Trophoblast cell (in vitro differentiated cells and primary cell): ENCODE results near the gene HSD17B8.

Source experiments
- DNase-seq, 2 donors: peaks; one replicate each; pipeline ENCODE4 v3.0.0-alpha.2; 2016
- H2AFZ ChIP-seq: 2 replicates; pipeline ENCODE4 v1.6.1; 2013; ENCODE audit warnings: low read length, moderate library complexity, mild to moderate bottlenecking; ENCODE audit not compliant: insufficient read depth, poor library complexity
- H2AK5ac ChIP-seq: 2 replicates; pipeline ENCODE4 v1.6.1; 2013; ENCODE audit warnings: mild to moderate bottlenecking, low read length
- H2BK120ac ChIP-seq: 2 replicates; pipeline ENCODE4 v1.6.1; 2013; ENCODE audit warnings: low read length, mild to moderate bottlenecking, moderate library complexity; ENCODE audit not compliant: insufficient read depth, poor library complexity
- H2BK12ac ChIP-seq: 2 replicates; pipeline ENCODE4 v1.6.1; 2013; ENCODE audit warnings: mild to moderate bottlenecking, low read length, moderate library complexity
- H2BK5ac ChIP-seq: 2 replicates; pipeline ENCODE4 v1.6.1; 2013; ENCODE audit warnings: low read length, low read depth, moderate library complexity, mild to moderate bottlenecking; ENCODE audit not compliant: poor library complexity
- H3K14ac ChIP-seq: 2 replicates; pipeline ENCODE4 v1.6.1; 2013; ENCODE audit warnings: mild to moderate bottlenecking, low read length
- H3K18ac ChIP-seq: 2 replicates; pipeline ENCODE4 v1.6.1; 2013; ENCODE audit warnings: mild to moderate bottlenecking, low read length
- H3K23ac ChIP-seq: 2 replicates; pipeline ENCODE4 v1.6.1; 2013; ENCODE audit warnings: low read length
- H3K27ac ChIP-seq: 2 replicates; pipeline ENCODE4 v1.5.1; 2013; ENCODE audit warnings: low read depth, mild to moderate bottlenecking, inconsistent platforms, low read length, moderate library complexity
- H3K27me3 ChIP-seq: 2 replicates; pipeline ENCODE4 v1.6.1; 2013; ENCODE audit warnings: inconsistent platforms, mild to moderate bottlenecking, low read length, moderate library complexity; ENCODE audit not compliant: insufficient read depth
- H3K36me3 ChIP-seq, 2 experiments: 1 replicate in 1 of 2; 2 replicates in 1 of 2; pipeline ENCODE4 v1.6.1; 2013; ENCODE audit warnings: low read length in 2 of 2, mild to moderate bottlenecking in 2 of 2, moderate library complexity in 1 of 2; ENCODE audit not compliant: insufficient read depth in 2 of 2, control insufficient read depth in 1 of 2
- H3K4ac ChIP-seq: 2 replicates; pipeline ENCODE4 v1.6.1; 2013; ENCODE audit warnings: low read depth, mild to moderate bottlenecking, low read length, moderate library complexity
- H3K4me1 ChIP-seq, 2 experiments: 1 replicate in 1 of 2; 2 replicates in 1 of 2; pipeline ENCODE4 v1.6.1; 2013; ENCODE audit warnings: low read length in 2 of 2, mild to moderate bottlenecking in 2 of 2, moderate library complexity in 1 of 2; ENCODE audit not compliant: insufficient read depth in 2 of 2, control insufficient read depth in 1 of 2
- H3K4me2 ChIP-seq: 2 replicates; pipeline ENCODE4 v1.6.1; 2013; ENCODE audit warnings: inconsistent platforms, mild to moderate bottlenecking, low read length, moderate library complexity
- H3K4me3 ChIP-seq: 2 replicates; pipeline ENCODE4 v1.5.1; 2013; ENCODE audit warnings: mild to moderate bottlenecking, low read depth, low read length, inconsistent platforms
- H3K79me1 ChIP-seq: one replicate; pipeline ENCODE4 v1.6.1; 2013; ENCODE audit warnings: low read length
- H3K79me2 ChIP-seq: 2 replicates; pipeline ENCODE4 v1.6.1; 2013; ENCODE audit warnings: low read length, mild to moderate bottlenecking; ENCODE audit not compliant: control insufficient read depth, insufficient read depth, poor library complexity
- H3K9ac ChIP-seq: 2 replicates; pipeline ENCODE4 v1.6.1; 2013; ENCODE audit warnings: mild to moderate bottlenecking, low read length
- H3K9me3 ChIP-seq: 2 replicates; pipeline ENCODE4 v1.6.1; 2013; ENCODE audit warnings: low read depth, mild to moderate bottlenecking, control low read depth, inconsistent platforms, low read length; ENCODE audit not compliant: insufficient read depth
- H4K12ac ChIP-seq: 2 replicates; pipeline ENCODE4 v1.6.1; 2013; ENCODE audit warnings: low read depth, mild to moderate bottlenecking, low read length, moderate library complexity
- H4K8ac ChIP-seq: 2 replicates; pipeline ENCODE4 v1.6.1; 2013; ENCODE audit warnings: low read depth, mild to moderate bottlenecking, low read length, moderate library complexity
- H4K91ac ChIP-seq: one replicate; pipeline ENCODE4 v1.6.1; 2013; ENCODE audit warnings: low read depth, mild to moderate bottlenecking, low read length, moderate library complexity
- WGBS: extraction: QIAGEN DNeasy Blood & Tissue Kit; methylation state at CpG from one replicate; pipeline ENCODE4 v1.1.7; 2013; ENCODE audit warnings: missing lambda C conversion rate; ENCODE audit not compliant: insufficient read length, insufficient coverage; ENCODE audit errors: extremely low coverage; 5-methylcytosine and 5-hydroxymethylcytosine counted together

Gene HSD17B8

DNA sequence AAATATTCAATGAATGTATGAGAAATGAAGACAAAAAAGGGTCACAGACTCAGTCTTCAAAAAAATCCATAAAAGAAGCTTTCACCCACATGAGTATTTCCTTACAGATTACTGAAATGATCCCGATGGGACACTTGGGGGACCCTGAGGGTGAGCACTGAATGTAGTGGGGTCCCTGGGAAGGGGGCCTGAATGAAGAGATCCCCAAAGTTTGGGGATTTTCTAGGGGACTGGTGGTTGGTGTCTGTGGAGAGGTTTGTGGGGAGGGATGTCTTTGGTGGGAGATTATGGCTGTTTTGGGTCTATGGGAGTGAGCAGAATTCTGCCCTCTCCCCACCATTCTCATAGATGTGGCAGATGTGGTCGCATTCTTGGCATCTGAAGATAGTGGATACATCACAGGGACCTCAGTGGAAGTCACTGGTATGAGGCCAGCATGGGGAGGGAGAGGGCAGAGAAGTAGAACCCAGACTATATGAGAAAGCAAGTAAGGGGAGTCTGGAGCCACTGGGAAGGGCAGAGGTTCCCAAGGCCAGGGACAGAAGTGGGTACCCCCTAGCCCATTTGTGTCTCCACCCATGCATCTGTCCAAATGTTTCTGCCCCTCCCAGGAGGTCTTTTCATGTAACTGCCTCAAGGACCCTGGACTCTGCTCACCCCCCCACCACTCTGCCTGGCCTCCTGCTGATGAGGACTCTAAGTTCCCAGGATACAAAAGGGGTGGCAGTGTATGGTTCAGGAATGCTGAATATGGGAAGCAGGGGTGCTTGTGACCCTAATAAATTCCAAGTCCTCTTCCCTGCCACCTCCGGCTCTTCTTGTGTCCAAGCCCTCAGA, 1.8 kb downstream of the HSD17B8 start:
- no CpG with 5 or more reads among the region's 3 CpGs for WGBS
- Histone ChIP-seq H3K4me2 (no peak overlapping the region), H3K9ac (no peak overlapping the region), H2BK120ac (no peak overlapping the region), H3K4me3 (no peak overlapping the region), H4K91ac (no peak overlapping the region), H3K27me3 (no peaks in the 10 kb centered on the region), H2BK5ac (no peak overlapping the region), H3K27ac (no peak overlapping the region), H3K23ac (no peak overlapping the region), H3K79me1 (peaks cover 17% of the 10 kb centered on the region), H3K4ac (no peak overlapping the region), H3K4me1 (peaks cover 20 to 36% of the 10 kb centered on the region in 2 experiments), H2AFZ (no peak overlapping the region), H3K9me3 (peaks cover 5% of the 10 kb centered on the region), H4K8ac (no peak overlapping the region), H3K79me2 (peaks cover 17% of the 10 kb centered on the region), H2BK12ac (no peak overlapping the region), H4K12ac (no peak overlapping the region), H3K36me3 (peaks cover 29 to 37% of the 10 kb centered on the region in 2 experiments), H3K18ac (no peak overlapping the region), H2AK5ac (no peak overlapping the region), H3K14ac (no peak overlapping the region)
- no peak for DNase-seq

DNA sequence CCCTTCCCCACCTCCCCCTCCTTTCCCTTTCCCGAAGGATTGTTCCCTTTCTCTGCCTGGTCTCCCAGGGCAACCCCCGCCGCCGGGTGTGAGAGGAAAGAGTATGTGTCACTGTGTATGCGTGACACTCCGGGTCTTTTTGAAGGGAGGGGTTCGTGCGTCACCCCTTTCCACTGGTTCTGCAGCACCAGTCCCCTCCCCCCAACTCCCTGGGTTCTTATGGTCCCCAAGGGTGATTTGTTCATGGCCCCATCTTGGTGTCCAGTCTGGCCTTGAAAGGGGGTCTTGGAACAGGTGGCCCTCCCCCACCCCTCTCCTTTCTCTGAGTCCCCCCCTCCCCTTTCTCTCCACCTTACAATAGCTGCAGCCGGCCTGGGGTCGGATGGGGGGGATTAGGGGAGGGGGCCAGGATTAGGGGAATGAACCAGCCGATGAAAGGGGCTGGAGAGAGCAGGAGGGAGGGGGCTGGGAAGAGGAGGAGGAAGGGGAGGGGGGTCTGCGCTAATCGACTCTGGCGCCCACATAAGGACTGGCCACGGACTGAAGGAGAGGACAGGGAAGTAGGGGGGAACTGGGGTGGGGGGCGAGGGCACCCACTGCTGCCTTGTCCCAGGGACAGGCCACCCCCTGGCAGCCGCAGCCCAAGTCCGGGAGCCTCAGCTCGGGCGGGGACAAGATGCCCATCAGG, 2.6 kb downstream of the HSD17B8 start:
- WGBS: no CpG with 5 or more reads among the region's 20 CpGs

DNA sequence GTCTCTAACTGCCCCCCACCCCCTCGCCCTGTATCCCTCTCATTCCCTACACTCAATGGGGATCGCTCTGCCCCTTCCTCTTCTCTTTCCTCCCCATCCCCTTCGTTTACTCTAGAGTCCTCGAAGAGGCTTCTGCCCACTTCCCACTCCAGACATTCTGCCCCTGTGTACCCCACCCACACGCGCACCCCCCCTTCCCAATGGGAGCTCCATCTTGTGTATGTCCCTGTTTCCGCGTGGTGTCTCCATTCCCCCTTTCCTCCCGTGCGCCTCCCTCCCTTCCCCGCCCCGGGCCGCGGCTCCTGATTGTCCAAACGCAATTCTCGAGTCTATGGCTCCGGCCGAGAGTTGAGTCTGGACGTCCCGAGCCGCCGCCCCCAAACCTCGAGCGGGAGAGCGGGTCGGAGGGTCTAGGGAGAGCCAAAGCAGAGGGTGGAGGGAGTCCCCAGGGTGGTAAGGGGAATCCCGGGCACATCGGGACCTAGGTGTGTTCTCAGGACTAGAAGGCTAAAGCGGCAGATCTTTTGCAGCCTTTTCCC, 3.2 kb downstream of the HSD17B8 start:
- Histone ChIP-seq H2AFZ (peak overlapping the region; percentile 95), H3K9me3 (peaks cover 7% of the 10 kb centered on the region), H4K12ac (peak overlapping the region; percentile 90), H2AK5ac (peak overlapping the region; percentile 3), H3K4ac (peak overlapping the region; percentile 71), H2BK12ac (no peak overlapping the region), H3K14ac (peak overlapping the region; percentile 84), H3K4me1 (peaks cover 11 to 26% of the 10 kb centered on the region in 2 experiments), H4K8ac (peak overlapping the region; percentile 86), H4K91ac (peak overlapping the region; percentile 93), H3K79me1 (peaks cover 15% of the 10 kb centered on the region), H3K4me3 (peak overlapping the region; percentile 87), H3K9ac (peak overlapping the region; percentile 90), H3K27me3 (no peaks in the 10 kb centered on the region), H2BK5ac (peak overlapping the region; percentile 87), H3K27ac (peak overlapping the region; percentile 67), H3K23ac (no peak overlapping the region), H3K18ac (peak overlapping the region; percentile 43), H2BK120ac (peak overlapping the region; percentile 84), H3K36me3 (peaks cover 23 to 30% of the 10 kb centered on the region in 2 experiments), H3K79me2 (peaks cover 10% of the 10 kb centered on the region), H3K4me2 (peak overlapping the region; percentile 97)
- peak in 1 of 2 donors; percentile 44 for DNase-seq
- WGBS: no CpG with 5 or more reads among the region's 29 CpGs

More for the DNA sequence above, 2.6 kb downstream of the HSD17B8 start:
- Histone ChIP-seq H2BK12ac (no peak overlapping the region), H3K4me2 (peak overlapping the region; percentile 97), H4K91ac (peak overlapping the region; percentile 93), H4K8ac (peak overlapping the region; percentile 86), H3K4me1 (peaks cover 12 to 29% of the 10 kb centered on the region in 2 experiments), H3K9me3 (peaks cover 7% of the 10 kb centered on the region), H3K27ac (no peak overlapping the region), H3K27me3 (no peaks in the 10 kb centered on the region), H4K12ac (peak overlapping the region; percentile 6), H2BK5ac (no peak overlapping the region), H2AFZ (no peak overlapping the region), H3K36me3 (peaks cover 28 to 36% of the 10 kb centered on the region in 2 experiments), H3K14ac (peak overlapping the region; percentile 1), H3K4ac (no peak overlapping the region), H3K4me3 (peak overlapping the region; percentile 87), H2AK5ac (no peak overlapping the region), H3K79me1 (peaks cover 15% of the 10 kb centered on the region), H3K79me2 (peaks cover 10% of the 10 kb centered on the region), H3K9ac (no peak overlapping the region), H2BK120ac (no peak overlapping the region), H3K18ac (no peak overlapping the region), H3K23ac (no peak overlapping the region)
- DNase-seq: no peak
